H9 (cell line): Measurements from ENCODE around the gene RUNDC1. TPM values are rescaled to one million over a fixed set of nuclear protein-coding genes. Genes with fewer than 3 reads are reported as not detected.

Source experiments
- DNase-seq: peaks from one replicate; pipeline ENCODE4 v3.0.0-alpha.2; 2017
- H2AFZ ChIP-seq: one replicate; pipeline ENCODE4 v1.6.1; 2013; ENCODE audit warnings: mild to moderate bottlenecking, low read length, control low read depth, moderate library complexity
- H2AK5ac ChIP-seq: 2 replicates; pipeline ENCODE4 v1.6.1; 2013; ENCODE audit warnings: low read length, control low read depth, mixed read lengths; ENCODE audit not compliant: insufficient read length
- H2BK120ac ChIP-seq: one replicate; pipeline ENCODE4 v1.6.1; 2013; ENCODE audit warnings: low read depth, mild to moderate bottlenecking, low read length, control low read depth, inconsistent platforms; ENCODE audit not compliant: poor library complexity, severe bottlenecking
- H2BK12ac ChIP-seq: 2 replicates; pipeline ENCODE4 v1.6.1; 2013; ENCODE audit warnings: low read length, control low read depth, mixed read lengths, low read depth; ENCODE audit not compliant: insufficient read length
- H2BK15ac ChIP-seq: 2 replicates; pipeline ENCODE4 v1.6.1; 2013; ENCODE audit warnings: low read depth, low read length, control low read depth
- H2BK20ac ChIP-seq: one replicate; pipeline ENCODE4 v1.6.1; 2013; ENCODE audit warnings: low read depth, mild to moderate bottlenecking, low read length, control low read depth, inconsistent platforms; ENCODE audit not compliant: poor library complexity, severe bottlenecking
- H2BK5ac ChIP-seq: 2 replicates; pipeline ENCODE4 v1.6.1; 2013; ENCODE audit warnings: low read length, control low read depth, mixed read lengths; ENCODE audit not compliant: insufficient read length
- H3K14ac ChIP-seq: 2 replicates; pipeline ENCODE4 v1.6.1; 2013; ENCODE audit warnings: low read length, control low read depth; ENCODE audit not compliant: insufficient read depth
- H3K18ac ChIP-seq: 2 replicates; pipeline ENCODE4 v1.6.1; 2013; ENCODE audit warnings: low read depth, mild to moderate bottlenecking, mixed read lengths, low read length, control low read depth; ENCODE audit not compliant: insufficient read length
- H3K23ac ChIP-seq: 2 replicates; pipeline ENCODE4 v1.6.1; 2013; ENCODE audit warnings: low read length, control low read depth, mixed read lengths, low read depth; ENCODE audit not compliant: insufficient read length
- H3K23me2 ChIP-seq: 2 replicates; pipeline ENCODE4 v1.6.1; 2013; ENCODE audit warnings: low read depth, mild to moderate bottlenecking, mixed read lengths, low read length, control low read depth; ENCODE audit not compliant: insufficient read length, poor library complexity, severe bottlenecking
- H3K27ac ChIP-seq: 2 replicates; pipeline ENCODE4 v1.5.1; 2013; ENCODE audit warnings: low read length, control low read depth, mixed read lengths, low read depth; ENCODE audit not compliant: insufficient read length
- H3K27me3 ChIP-seq: 2 replicates; pipeline ENCODE4 v1.6.1; 2013; ENCODE audit warnings: low read length, control low read depth, inconsistent platforms; ENCODE audit not compliant: insufficient read depth
- H3K4ac ChIP-seq: 2 replicates; pipeline ENCODE4 v1.6.1; 2013; ENCODE audit warnings: low read depth, mild to moderate bottlenecking, control low read depth, inconsistent platforms, low read length, moderate library complexity
- H3K4me1 ChIP-seq: 2 replicates; pipeline ENCODE4 v1.6.1; 2013; ENCODE audit warnings: low read length, control low read depth, inconsistent platforms; ENCODE audit not compliant: insufficient read depth
- H3K4me2 ChIP-seq: 2 replicates; pipeline ENCODE4 v1.6.1; 2013; ENCODE audit warnings: low read length, control low read depth, mixed read lengths; ENCODE audit not compliant: insufficient read length, insufficient read depth
- H3K56ac ChIP-seq: 2 replicates; pipeline ENCODE4 v1.6.1; 2013; ENCODE audit warnings: low read depth, mild to moderate bottlenecking, mixed read lengths, low read length, control low read depth; ENCODE audit not compliant: insufficient read length
- H3K79me1 ChIP-seq: 2 replicates; pipeline ENCODE4 v1.6.1; 2013; ENCODE audit warnings: low read depth, mild to moderate bottlenecking, moderate library complexity, low read length, control low read depth, inconsistent platforms; ENCODE audit not compliant: insufficient read depth, poor library complexity, severe bottlenecking
- H3K79me2 ChIP-seq: 2 replicates; pipeline ENCODE4 v1.6.1; 2013; ENCODE audit warnings: low read length, control low read depth, inconsistent platforms; ENCODE audit not compliant: insufficient read depth
- H3K9ac ChIP-seq: 2 replicates; pipeline ENCODE4 v1.6.1; 2013; ENCODE audit warnings: low read length, control low read depth, mixed read lengths; ENCODE audit not compliant: insufficient read length; ENCODE audit errors: extremely low read depth
- H3K9me3 ChIP-seq: one replicate; pipeline ENCODE4 v1.6.1; 2013; ENCODE audit warnings: low read depth, low read length, inconsistent platforms; ENCODE audit not compliant: control insufficient read depth
- H3T11ph ChIP-seq: one replicate; pipeline ENCODE4 v1.6.1; 2013; ENCODE audit warnings: mild to moderate bottlenecking, low read length, control low read depth, inconsistent platforms
- H4K20me1 ChIP-seq: one replicate; pipeline ENCODE4 v1.6.1; 2013; ENCODE audit not compliant: control insufficient read depth, insufficient read length, insufficient read depth
- H4K5ac ChIP-seq: 2 replicates; pipeline ENCODE4 v1.6.1; 2013; ENCODE audit warnings: low read depth, mild to moderate bottlenecking, mixed read lengths, low read length, control low read depth; ENCODE audit not compliant: insufficient read length
- H4K8ac ChIP-seq: replicated peaks from 2 replicates; pipeline ENCODE4 v1.6.1; 2013; ENCODE audit warnings: low read length, control low read depth, mixed read lengths, low read depth; ENCODE audit not compliant: insufficient read length
- H4K91ac ChIP-seq: 2 replicates; pipeline ENCODE4 v1.6.1; 2013; ENCODE audit warnings: low read depth, mild to moderate bottlenecking, moderate library complexity, mixed read lengths, low read length, control low read depth; ENCODE audit not compliant: insufficient read length
- H3K27ac Mint-ChIP-seq, 3 experiments: 2 replicates in 2 of 3; 3 replicates in 1 of 3; pipeline ENCODE4 v1.8.0; 2020 to 2021; ENCODE audit warnings: mixed read lengths in 3 of 3, mild to moderate bottlenecking in 1 of 3, moderate library complexity in 1 of 3
- H3K27me3 Mint-ChIP-seq: 2 replicates; pipeline ENCODE4 v1.8.0; 2021; ENCODE audit warnings: low read depth, mild to moderate bottlenecking, moderate library complexity, mixed read lengths
- H3K36me3 Mint-ChIP-seq, 3 experiments: 2 replicates in 2 of 3; 3 replicates in 1 of 3; pipeline ENCODE4 v1.8.0; 2020 to 2021; ENCODE audit warnings: low read depth in 3 of 3, mixed read lengths in 3 of 3; ENCODE audit not compliant: insufficient read depth in 1 of 3
- H3K4me1 Mint-ChIP-seq, 2 experiments: 2 replicates each; pipeline ENCODE4 v1.8.0; 2020; ENCODE audit warnings: mixed read lengths in 2 of 2
- H3K4me3 Mint-ChIP-seq, 2 experiments: 2 replicates in 1 of 2; 3 replicates in 1 of 2; pipeline ENCODE4 v1.8.0; 2020 to 2021; ENCODE audit warnings: mild to moderate bottlenecking in 2 of 2, mixed read lengths in 2 of 2, moderate library complexity in 1 of 2
- H3K9me3 Mint-ChIP-seq, 2 experiments: 2 replicates in 1 of 2; 3 replicates in 1 of 2; pipeline ENCODE4 v1.8.0; 2020; ENCODE audit warnings: mild to moderate bottlenecking in 2 of 2, mixed read lengths in 2 of 2, moderate library complexity in 1 of 2
- CTCF ChIP-seq: fragments of 200-600 bp; sonication (generic); conservative IDR thresholded peaks from 3 replicates; pipeline ENCODE4 v1.8.0; 2021; ENCODE audit warnings: antibody characterized with exemption, mild to moderate bottlenecking
- WGBS: extraction: QIAGEN DNeasy Blood & Tissue Kit; methylation state at CpG from one replicate; pipeline ENCODE4 v1.1.7; 2013; ENCODE audit warnings: missing lambda C conversion rate, low lambda C conversion rate, mixed read lengths; ENCODE audit not compliant: insufficient read length; ENCODE audit errors: extremely low coverage; 5-methylcytosine and 5-hydroxymethylcytosine counted together
- total RNA-seq: library from RNA; stranded (reverse); gene quantifications from 2 replicates; pipeline ENCODE4 v1.2.1, GENCODE V29; 2021

The RUNDC1 gene
- total RNA-seq, 1 experiment from 2014 or later: 18.8 TPM

DNA sequence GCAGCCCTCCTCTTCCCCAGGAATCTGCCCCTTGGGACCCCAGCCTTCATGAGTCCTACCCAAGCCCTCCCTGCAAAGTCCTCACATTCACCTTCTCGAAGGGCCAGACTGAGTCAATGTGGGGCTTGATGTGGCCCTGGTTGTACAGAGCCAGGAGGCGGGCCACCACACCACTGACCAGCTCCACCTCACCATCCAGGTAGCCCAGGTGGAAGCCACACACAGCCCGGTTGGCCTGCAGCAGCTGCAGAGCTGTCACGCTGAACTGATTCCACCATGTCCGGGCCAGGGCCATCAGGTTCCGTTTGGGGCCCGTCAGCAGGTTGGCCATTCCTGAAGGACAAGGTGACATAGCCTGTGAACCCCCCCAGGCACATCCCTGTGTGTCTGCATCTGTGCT lies 35.9 kb downstream of the RUNDC1 start:
- Histone ChIP-seq H4K5ac (no peak overlapping the region), H2BK15ac (no peak overlapping the region), H3K9me3 (no peaks in the 10 kb centered on the region), H3K27ac (no peak overlapping the region), H2BK5ac (no peak overlapping the region), H4K20me1 (no peaks in the 10 kb centered on the region), H2BK20ac (no peak overlapping the region), H3K56ac (no peak overlapping the region), H2AK5ac (no peak overlapping the region), H3K14ac (no peak overlapping the region), H3K79me1 (no peaks in the 10 kb centered on the region), H3K9ac (no peak overlapping the region), H3K4me2 (no peak overlapping the region), H3K18ac (no peak overlapping the region), H2BK120ac (no peak overlapping the region), H3T11ph (no peak overlapping the region), H2AFZ (no peak overlapping the region), H3K27me3 (no peaks in the 10 kb centered on the region), H4K91ac (no peak overlapping the region), H4K8ac (no peak overlapping the region), H3K23me2 (peaks cover 5% of the 10 kb centered on the region), H3K4me1 (peaks cover 3% of the 10 kb centered on the region), H3K23ac (no peak overlapping the region), H3K4ac (no peak overlapping the region), H2BK12ac (no peak overlapping the region), H3K79me2 (no peaks in the 10 kb centered on the region)
- Mint-ChIP-seq H3K4me1 (peaks cover 32 to 67% of the 10 kb centered on the region in 2 experiments), H3K27me3 (no peaks in the 10 kb centered on the region), H3K4me3 (no peak overlapping the region; a peak in 1 of 5 replicates), H3K9me3 (no peaks in the 10 kb centered on the region), H3K27ac (peak overlapping the region; percentile 34 to 86 (median 40); a peak in 2 of 7 replicates), H3K36me3 (peaks cover 11 to 47% (median 45%) of the 10 kb centered on the region in 3 experiments; a peak in 6 of 7 replicates)
- WGBS: no CpG with 5 or more reads among the region's 7 CpGs
- DNase-seq: no peak
- no peak for TF ChIP-seq CTCF
